MM.1S (cell line): Measurements from ENCODE around the gene CCDC127.
"Not testable (repeated sequence)": the region's sequence is repeated elsewhere in the genome, so short reads cannot be mapped to it uniquely, and the experiment has no call there.

ENCODE experiments used
- DNase-seq: peaks from one replicate; pipeline ENCODE4 v3.0.0-alpha.2; 2015
- H2AFZ ChIP-seq: fragments of 300-600 bp; sonication (generic); 2 replicates; pipeline ENCODE4 v1.6.0; 2016; ENCODE audit warnings: antibody characterized with exemption, low read length
- H3F3A ChIP-seq: fragments of 300-600 bp; sonication (generic); 2 replicates; pipeline ENCODE4 v1.6.1; 2016; ENCODE audit warnings: mild to moderate bottlenecking, antibody characterized with exemption, low read length, moderate library complexity, mixed read lengths; ENCODE audit not compliant: insufficient read depth
- H3K27ac ChIP-seq: fragments of 300-600 bp; sonication (generic); 2 replicates; pipeline ENCODE4 v1.5.1; 2016; ENCODE audit warnings: mild to moderate bottlenecking, low read length
- H3K27me3 ChIP-seq: fragments of 300-600 bp; sonication (generic); replicated peaks from 2 replicates; pipeline ENCODE4 v1.6.0; 2016; ENCODE audit warnings: low read length; ENCODE audit not compliant: insufficient read depth
- H3K36me3 ChIP-seq: fragments of 300-600 bp; sonication (generic); replicated peaks from 2 replicates; pipeline ENCODE4 v1.6.1; 2016; ENCODE audit warnings: mild to moderate bottlenecking, low read length, mixed read lengths; ENCODE audit not compliant: insufficient read depth
- H3K4me1 ChIP-seq: fragments of 300-600 bp; sonication (generic); 2 replicates; pipeline ENCODE4 v1.6.1; 2016; ENCODE audit warnings: low read length, mixed read lengths
- H3K4me2 ChIP-seq: fragments of 300-600 bp; sonication (generic); 2 replicates; pipeline ENCODE4 v1.6.0; 2016; ENCODE audit warnings: low read depth, low read length
- H3K4me3 ChIP-seq: fragments of 300-600 bp; sonication (generic); 2 replicates; pipeline ENCODE4 v1.5.1; 2016; ENCODE audit warnings: low read length, mixed read lengths
- H3K79me2 ChIP-seq: fragments of 300-600 bp; sonication (generic); 2 replicates; pipeline ENCODE4 v1.6.1; 2016; ENCODE audit warnings: mixed run types, low read length, mixed read lengths
- H3K9ac ChIP-seq: fragments of 300-600 bp; sonication (generic); 2 replicates; pipeline ENCODE4 v1.6.1; 2016; ENCODE audit warnings: low read length, mixed read lengths
- H3K9me2 ChIP-seq: fragments of 300-600 bp; sonication (generic); replicated peaks from 2 replicates; pipeline ENCODE4 v1.6.1; 2016; ENCODE audit warnings: mild to moderate bottlenecking, low read length, mixed read lengths; ENCODE audit not compliant: insufficient read depth
- H3K9me3 ChIP-seq: fragments of 300-600 bp; sonication (generic); replicated peaks from 2 replicates; pipeline ENCODE4 v1.6.1; 2016; ENCODE audit warnings: mild to moderate bottlenecking, low read length, mixed read lengths; ENCODE audit not compliant: insufficient read depth
- H4K20me1 ChIP-seq: fragments of 300-600 bp; sonication (generic); 2 replicates; pipeline ENCODE4 v1.6.1; 2016; ENCODE audit warnings: mild to moderate bottlenecking, low read length, moderate library complexity, mixed read lengths; ENCODE audit not compliant: insufficient read depth
- CTCF ChIP-seq: fragments of 300-600 bp; sonication (generic); IDR thresholded peaks from 2 replicates; pipeline ENCODE4 v1.5.1; 2016; ENCODE audit warnings: antibody characterized with exemption, low read length, mixed read lengths
- EZH2 ChIP-seq: fragments of 300-600 bp; sonication (generic); optimal IDR thresholded peaks from 2 replicates; pipeline ENCODE3; 2017; ENCODE audit warnings: low read depth, mild to moderate bottlenecking, antibody characterized with exemption, low read length, mixed read lengths
- EZH2phosphoT487 ChIP-seq: fragments of 300-600 bp; sonication (generic); IDR thresholded peaks from 2 replicates; pipeline ENCODE4 v1.6.1; 2018; ENCODE audit warnings: antibody characterized with exemption, low read length

Gene CCDC127

DNA sequence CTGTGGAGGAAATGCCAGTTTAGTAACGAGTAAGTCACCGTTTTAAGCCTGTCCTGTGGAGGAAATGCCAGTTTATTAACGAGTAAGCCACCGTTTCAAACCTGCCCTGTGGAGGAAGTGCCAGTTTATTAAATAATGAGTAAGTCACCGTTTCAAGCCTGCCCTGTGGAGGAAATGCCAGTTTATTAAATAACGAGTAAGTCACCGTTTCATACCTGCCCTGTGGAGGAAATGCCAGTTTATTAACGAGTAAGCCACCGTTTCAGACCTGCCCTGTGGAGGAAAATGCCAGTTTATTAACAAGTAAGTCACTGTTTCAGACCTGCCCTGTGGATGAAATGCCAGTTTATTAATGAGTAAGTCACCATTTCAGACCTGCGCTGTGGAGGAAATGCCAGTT, 34.6 kb upstream of the CCDC127 start:
- Histone ChIP-seq H3K4me1 (no peaks in the 10 kb centered on the region), H3K4me2 (no peak overlapping the region), H3K9me2 (no peaks in the 10 kb centered on the region), H2AFZ (no peak overlapping the region), H3K27ac (no peak overlapping the region), H3F3A (no peaks in the 10 kb centered on the region; the same call in 1 of the 2 replicates), H3K27me3 (no peaks in the 10 kb centered on the region), H4K20me1 (no peaks in the 10 kb centered on the region), H3K4me3 (no peak overlapping the region), H3K9ac (no peak overlapping the region), H3K36me3 (peaks cover 24% of the 10 kb centered on the region), H3K79me2 (peaks cover 17% of the 10 kb centered on the region), H3K9me3 (no peaks in the 10 kb centered on the region)
- DNase-seq, result no peak
- TF ChIP-seq CTCF (no peak), EZH2 (no peak), EZH2phosphoT487 (no peak)

DNA sequence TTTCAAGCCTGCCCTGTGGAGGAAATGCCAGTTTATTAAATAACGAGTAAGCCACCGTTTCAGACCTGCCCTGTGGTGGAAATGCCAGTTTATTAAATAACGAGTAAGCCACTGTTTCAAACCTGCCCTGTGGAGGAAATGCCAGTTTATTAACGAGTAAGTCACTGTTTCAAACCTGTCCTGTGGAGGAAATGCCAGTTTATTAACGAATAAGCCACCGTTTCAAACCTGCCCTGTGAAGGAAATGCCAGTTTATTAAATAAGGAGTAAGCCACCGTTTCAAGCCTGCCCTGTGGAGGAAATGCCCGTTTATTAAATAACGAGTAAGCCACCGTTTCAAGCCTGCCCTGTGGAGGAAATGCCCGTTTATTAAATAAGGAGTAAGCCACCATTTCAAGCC, 34.0 kb upstream of the CCDC127 start:
- H3K27me3 ChIP-seq, H3K4me2 ChIP-seq, H3F3A ChIP-seq, H3K9me2 ChIP-seq, DNase-seq, H3K9ac ChIP-seq, H2AFZ ChIP-seq, H3K4me1 ChIP-seq, H3K4me3 ChIP-seq, H4K20me1 ChIP-seq, H3K27ac ChIP-seq, H3K9me3 ChIP-seq: not testable (repeated sequence)
- H3K36me3 ChIP-seq, result peaks cover 24% of the 10 kb centered on the region
- H3K79me2 ChIP-seq, result peaks cover 17% of the 10 kb centered on the region

GRCh38 chr5:251538-251937, 33.6 kb upstream of the CCDC127 start:
- H3K27me3 ChIP-seq, H3K4me2 ChIP-seq, DNase-seq, H2AFZ ChIP-seq, H3K9ac ChIP-seq, H3K9me3 ChIP-seq, H3K4me1 ChIP-seq, H4K20me1 ChIP-seq, H3K9me2 ChIP-seq, H3K27ac ChIP-seq, H3K4me3 ChIP-seq, H3F3A ChIP-seq: not testable (repeated sequence)
- Histone ChIP-seq H3K79me2 (peaks cover 17% of the 10 kb centered on the region), H3K36me3 (peaks cover 22% of the 10 kb centered on the region)

DNA sequence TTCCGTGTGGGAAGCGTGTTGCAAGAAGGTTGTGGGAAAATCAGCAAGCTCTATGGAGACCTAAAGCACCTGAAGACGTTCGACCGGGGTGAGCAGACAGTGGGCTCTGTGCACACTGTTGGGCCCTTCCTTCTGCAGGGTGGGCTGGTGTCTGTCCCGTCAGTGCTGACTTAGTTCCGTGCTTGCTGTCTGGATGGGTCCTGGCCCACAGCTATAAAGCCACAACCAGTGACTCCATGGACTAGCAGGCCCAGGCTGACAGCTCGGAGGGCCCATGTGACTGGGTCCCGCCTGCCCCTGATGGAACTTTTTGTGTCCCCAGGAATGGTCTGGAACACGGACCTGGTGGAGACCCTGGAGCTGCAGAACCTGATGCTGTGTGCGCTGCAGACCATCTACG, 33.1 kb upstream of the CCDC127 start:
- H3K27ac ChIP-seq, H3K9me2 ChIP-seq, H2AFZ ChIP-seq, H3K4me2 ChIP-seq, DNase-seq, H3F3A ChIP-seq, H4K20me1 ChIP-seq, H3K9ac ChIP-seq, H3K4me3 ChIP-seq, H3K9me3 ChIP-seq, H3K4me1 ChIP-seq, H3K27me3 ChIP-seq: not testable (repeated sequence)
- H3K36me3 ChIP-seq, result peaks cover 18% of the 10 kb centered on the region
- peaks cover 17% of the 10 kb centered on the region for H3K79me2 ChIP-seq

GRCh38 chr5:250396-250795, 32.4 kb upstream of the CCDC127 start:
- Histone ChIP-seq H3K36me3 (peaks cover 16% of the 10 kb centered on the region), H3K79me2 (peaks cover 17% of the 10 kb centered on the region)
- not testable (repeated sequence) for H3K27me3 ChIP-seq, H3K4me2 ChIP-seq, DNase-seq, H3K9me3 ChIP-seq, H3K9me2 ChIP-seq, H2AFZ ChIP-seq, H3F3A ChIP-seq, H3K4me3 ChIP-seq, H4K20me1 ChIP-seq, H3K27ac ChIP-seq, H3K9ac ChIP-seq, H3K4me1 ChIP-seq

DNA sequence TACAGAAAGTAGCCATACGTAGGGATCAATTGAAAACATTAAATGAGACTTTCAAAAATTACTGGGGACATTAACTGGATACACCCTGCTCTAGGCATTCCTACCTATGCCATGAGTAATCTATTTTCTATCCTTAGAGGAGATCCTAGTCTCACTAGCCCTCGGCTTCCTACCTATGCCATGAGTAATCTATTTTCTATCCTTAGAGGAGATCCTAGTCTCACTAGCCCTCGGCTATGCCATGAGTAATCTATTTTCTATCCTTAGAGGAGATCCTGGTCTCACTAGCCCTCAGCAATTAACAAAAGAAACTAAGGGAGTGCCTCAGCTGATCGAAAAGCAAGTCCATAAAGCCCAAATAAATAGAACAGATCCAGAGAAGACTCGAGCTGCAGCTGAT, 27.8 kb upstream of the CCDC127 start:
- H3K9ac ChIP-seq, H3K27me3 ChIP-seq, H3F3A ChIP-seq, H3K4me1 ChIP-seq, H4K20me1 ChIP-seq, H3K9me3 ChIP-seq, H3K4me3 ChIP-seq, H3K27ac ChIP-seq, H3K4me2 ChIP-seq, H2AFZ ChIP-seq, DNase-seq, H3K9me2 ChIP-seq: not testable (repeated sequence)
- Histone ChIP-seq H3K36me3 (peaks cover 17% of the 10 kb centered on the region), H3K79me2 (peaks cover 28% of the 10 kb centered on the region)

- not testable (repeated sequence) for H3K4me1 ChIP-seq, H2AFZ ChIP-seq, H3F3A ChIP-seq, DNase-seq, H3K9me2 ChIP-seq, H3K9me3 ChIP-seq, H3K27me3 ChIP-seq, H3K4me2 ChIP-seq, H3K4me3 ChIP-seq, H3K27ac ChIP-seq, H3K9ac ChIP-seq, H4K20me1 ChIP-seq
- H3K79me2 ChIP-seq, result peaks cover 32% of the 10 kb centered on the region
- H3K36me3 ChIP-seq, result peaks cover 12% of the 10 kb centered on the region
These were observed 25.9 kb upstream of the CCDC127 start for GRCh38 chr5:243683-244367.
